H9 (cell line): Measurements from ENCODE around the gene RTP3. TPM values are rescaled to one million over a fixed set of nuclear protein-coding genes. Genes with fewer than 3 reads are reported as not detected.

ENCODE experiments used
- DNase-seq: peaks from one replicate; pipeline ENCODE4 v3.0.0-alpha.2; 2017
- H2AFZ ChIP-seq: one replicate; pipeline ENCODE4 v1.6.1; 2013; ENCODE audit warnings: mild to moderate bottlenecking, low read length, control low read depth, moderate library complexity
- H2AK5ac ChIP-seq: 2 replicates; pipeline ENCODE4 v1.6.1; 2013; ENCODE audit warnings: low read length, control low read depth, mixed read lengths; ENCODE audit not compliant: insufficient read length
- H2BK120ac ChIP-seq: one replicate; pipeline ENCODE4 v1.6.1; 2013; ENCODE audit warnings: low read depth, mild to moderate bottlenecking, low read length, control low read depth, inconsistent platforms; ENCODE audit not compliant: poor library complexity, severe bottlenecking
- H2BK12ac ChIP-seq: 2 replicates; pipeline ENCODE4 v1.6.1; 2013; ENCODE audit warnings: low read length, control low read depth, mixed read lengths, low read depth; ENCODE audit not compliant: insufficient read length
- H2BK15ac ChIP-seq: 2 replicates; pipeline ENCODE4 v1.6.1; 2013; ENCODE audit warnings: low read depth, low read length, control low read depth
- H2BK20ac ChIP-seq: one replicate; pipeline ENCODE4 v1.6.1; 2013; ENCODE audit warnings: low read depth, mild to moderate bottlenecking, low read length, control low read depth, inconsistent platforms; ENCODE audit not compliant: poor library complexity, severe bottlenecking
- H2BK5ac ChIP-seq: 2 replicates; pipeline ENCODE4 v1.6.1; 2013; ENCODE audit warnings: low read length, control low read depth, mixed read lengths; ENCODE audit not compliant: insufficient read length
- H3K14ac ChIP-seq: 2 replicates; pipeline ENCODE4 v1.6.1; 2013; ENCODE audit warnings: low read length, control low read depth; ENCODE audit not compliant: insufficient read depth
- H3K18ac ChIP-seq: 2 replicates; pipeline ENCODE4 v1.6.1; 2013; ENCODE audit warnings: low read depth, mild to moderate bottlenecking, mixed read lengths, low read length, control low read depth; ENCODE audit not compliant: insufficient read length
- H3K23ac ChIP-seq: 2 replicates; pipeline ENCODE4 v1.6.1; 2013; ENCODE audit warnings: low read length, control low read depth, mixed read lengths, low read depth; ENCODE audit not compliant: insufficient read length
- H3K23me2 ChIP-seq: 2 replicates; pipeline ENCODE4 v1.6.1; 2013; ENCODE audit warnings: low read depth, mild to moderate bottlenecking, mixed read lengths, low read length, control low read depth; ENCODE audit not compliant: insufficient read length, poor library complexity, severe bottlenecking
- H3K27ac ChIP-seq: 2 replicates; pipeline ENCODE4 v1.5.1; 2013; ENCODE audit warnings: low read length, control low read depth, mixed read lengths, low read depth; ENCODE audit not compliant: insufficient read length
- H3K27me3 ChIP-seq: 2 replicates; pipeline ENCODE4 v1.6.1; 2013; ENCODE audit warnings: low read length, control low read depth, inconsistent platforms; ENCODE audit not compliant: insufficient read depth
- H3K4ac ChIP-seq: 2 replicates; pipeline ENCODE4 v1.6.1; 2013; ENCODE audit warnings: low read depth, mild to moderate bottlenecking, control low read depth, inconsistent platforms, low read length, moderate library complexity
- H3K4me1 ChIP-seq: 2 replicates; pipeline ENCODE4 v1.6.1; 2013; ENCODE audit warnings: low read length, control low read depth, inconsistent platforms; ENCODE audit not compliant: insufficient read depth
- H3K4me2 ChIP-seq: 2 replicates; pipeline ENCODE4 v1.6.1; 2013; ENCODE audit warnings: low read length, control low read depth, mixed read lengths; ENCODE audit not compliant: insufficient read length, insufficient read depth
- H3K56ac ChIP-seq: 2 replicates; pipeline ENCODE4 v1.6.1; 2013; ENCODE audit warnings: low read depth, mild to moderate bottlenecking, mixed read lengths, low read length, control low read depth; ENCODE audit not compliant: insufficient read length
- H3K79me1 ChIP-seq: 2 replicates; pipeline ENCODE4 v1.6.1; 2013; ENCODE audit warnings: low read depth, mild to moderate bottlenecking, moderate library complexity, low read length, control low read depth, inconsistent platforms; ENCODE audit not compliant: insufficient read depth, poor library complexity, severe bottlenecking
- H3K79me2 ChIP-seq: 2 replicates; pipeline ENCODE4 v1.6.1; 2013; ENCODE audit warnings: low read length, control low read depth, inconsistent platforms; ENCODE audit not compliant: insufficient read depth
- H3K9ac ChIP-seq: 2 replicates; pipeline ENCODE4 v1.6.1; 2013; ENCODE audit warnings: low read length, control low read depth, mixed read lengths; ENCODE audit not compliant: insufficient read length; ENCODE audit errors: extremely low read depth
- H3K9me3 ChIP-seq: one replicate; pipeline ENCODE4 v1.6.1; 2013; ENCODE audit warnings: low read depth, low read length, inconsistent platforms; ENCODE audit not compliant: control insufficient read depth
- H3T11ph ChIP-seq: one replicate; pipeline ENCODE4 v1.6.1; 2013; ENCODE audit warnings: mild to moderate bottlenecking, low read length, control low read depth, inconsistent platforms
- H4K20me1 ChIP-seq: one replicate; pipeline ENCODE4 v1.6.1; 2013; ENCODE audit not compliant: control insufficient read depth, insufficient read length, insufficient read depth
- H4K5ac ChIP-seq: 2 replicates; pipeline ENCODE4 v1.6.1; 2013; ENCODE audit warnings: low read depth, mild to moderate bottlenecking, mixed read lengths, low read length, control low read depth; ENCODE audit not compliant: insufficient read length
- H4K8ac ChIP-seq: replicated peaks from 2 replicates; pipeline ENCODE4 v1.6.1; 2013; ENCODE audit warnings: low read length, control low read depth, mixed read lengths, low read depth; ENCODE audit not compliant: insufficient read length
- H4K91ac ChIP-seq: 2 replicates; pipeline ENCODE4 v1.6.1; 2013; ENCODE audit warnings: low read depth, mild to moderate bottlenecking, moderate library complexity, mixed read lengths, low read length, control low read depth; ENCODE audit not compliant: insufficient read length
- H3K27ac Mint-ChIP-seq, 3 experiments: 2 replicates in 2 of 3; 3 replicates in 1 of 3; pipeline ENCODE4 v1.8.0; 2020 to 2021; ENCODE audit warnings: mixed read lengths in 3 of 3, mild to moderate bottlenecking in 1 of 3, moderate library complexity in 1 of 3
- H3K27me3 Mint-ChIP-seq: 2 replicates; pipeline ENCODE4 v1.8.0; 2021; ENCODE audit warnings: low read depth, mild to moderate bottlenecking, moderate library complexity, mixed read lengths
- H3K36me3 Mint-ChIP-seq, 3 experiments: 2 replicates in 2 of 3; 3 replicates in 1 of 3; pipeline ENCODE4 v1.8.0; 2020 to 2021; ENCODE audit warnings: low read depth in 3 of 3, mixed read lengths in 3 of 3; ENCODE audit not compliant: insufficient read depth in 1 of 3
- H3K4me1 Mint-ChIP-seq, 2 experiments: 2 replicates each; pipeline ENCODE4 v1.8.0; 2020; ENCODE audit warnings: mixed read lengths in 2 of 2
- H3K4me3 Mint-ChIP-seq, 2 experiments: 2 replicates in 1 of 2; 3 replicates in 1 of 2; pipeline ENCODE4 v1.8.0; 2020 to 2021; ENCODE audit warnings: mild to moderate bottlenecking in 2 of 2, mixed read lengths in 2 of 2, moderate library complexity in 1 of 2
- H3K9me3 Mint-ChIP-seq, 2 experiments: 2 replicates in 1 of 2; 3 replicates in 1 of 2; pipeline ENCODE4 v1.8.0; 2020; ENCODE audit warnings: mild to moderate bottlenecking in 2 of 2, mixed read lengths in 2 of 2, moderate library complexity in 1 of 2
- WGBS: extraction: QIAGEN DNeasy Blood & Tissue Kit; methylation state at CpG from one replicate; pipeline ENCODE4 v1.1.7; 2013; ENCODE audit warnings: missing lambda C conversion rate, low lambda C conversion rate, mixed read lengths; ENCODE audit not compliant: insufficient read length; ENCODE audit errors: extremely low coverage; 5-methylcytosine and 5-hydroxymethylcytosine counted together
- total RNA-seq: library from RNA; stranded (reverse); gene quantifications from 2 replicates; pipeline ENCODE4 v1.2.1, GENCODE V29; 2021
- TF ChIP-seq, protein P1 (sequence below): fragments of 200-600 bp; sonication (generic); conservative IDR thresholded peaks from 3 replicates; pipeline ENCODE4 v1.8.0; 2021; ENCODE audit warnings: antibody characterized with exemption, mild to moderate bottlenecking

Gene RTP3
- total RNA-seq, 1 experiment from 2014 or later = not detected

DNA sequence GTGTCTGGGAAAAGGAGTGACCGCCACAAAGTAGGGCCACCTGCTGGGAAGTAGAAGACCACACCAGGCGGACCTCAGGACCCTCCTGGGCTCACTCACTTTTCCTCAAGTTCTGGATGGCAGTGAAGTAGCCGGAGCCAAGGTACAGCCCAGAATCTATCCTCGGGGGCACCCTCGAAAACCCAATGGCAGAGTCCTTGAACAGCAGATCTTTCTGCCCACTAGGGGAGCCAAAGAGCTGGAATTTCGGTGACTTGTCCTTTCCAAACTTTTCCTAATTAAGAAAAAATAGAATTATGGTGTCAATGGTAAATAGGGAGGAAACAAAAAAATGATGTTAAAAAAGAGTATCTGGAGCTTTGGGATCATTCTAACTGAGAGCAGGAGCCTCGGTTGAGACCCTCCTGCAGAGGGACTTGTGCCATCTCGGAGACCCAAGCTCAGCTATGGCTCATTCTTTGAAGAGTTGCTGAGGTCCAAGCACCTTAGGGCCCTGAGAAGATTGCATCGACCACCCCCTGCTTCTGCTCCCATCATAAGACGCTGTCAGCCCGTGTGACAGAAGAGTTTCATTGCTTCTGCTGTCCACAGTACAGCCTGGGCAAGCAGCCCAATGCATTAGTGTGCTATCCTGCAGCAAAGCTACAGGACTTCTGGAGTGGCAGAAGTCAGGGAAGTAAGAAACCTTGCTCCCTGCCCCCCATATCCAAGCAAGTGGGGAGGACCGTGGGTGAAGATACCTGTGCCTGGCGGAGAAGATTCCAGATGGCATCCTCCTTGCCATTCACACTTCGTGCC, 47.8 kb upstream of the RTP3 start:
- H2BK15ac ChIP-seq = no peak overlapping the region
- H3K4me2 ChIP-seq = no peak overlapping the region
- no peak overlapping the region for H4K5ac ChIP-seq
- TF ChIP-seq, protein P1, sequence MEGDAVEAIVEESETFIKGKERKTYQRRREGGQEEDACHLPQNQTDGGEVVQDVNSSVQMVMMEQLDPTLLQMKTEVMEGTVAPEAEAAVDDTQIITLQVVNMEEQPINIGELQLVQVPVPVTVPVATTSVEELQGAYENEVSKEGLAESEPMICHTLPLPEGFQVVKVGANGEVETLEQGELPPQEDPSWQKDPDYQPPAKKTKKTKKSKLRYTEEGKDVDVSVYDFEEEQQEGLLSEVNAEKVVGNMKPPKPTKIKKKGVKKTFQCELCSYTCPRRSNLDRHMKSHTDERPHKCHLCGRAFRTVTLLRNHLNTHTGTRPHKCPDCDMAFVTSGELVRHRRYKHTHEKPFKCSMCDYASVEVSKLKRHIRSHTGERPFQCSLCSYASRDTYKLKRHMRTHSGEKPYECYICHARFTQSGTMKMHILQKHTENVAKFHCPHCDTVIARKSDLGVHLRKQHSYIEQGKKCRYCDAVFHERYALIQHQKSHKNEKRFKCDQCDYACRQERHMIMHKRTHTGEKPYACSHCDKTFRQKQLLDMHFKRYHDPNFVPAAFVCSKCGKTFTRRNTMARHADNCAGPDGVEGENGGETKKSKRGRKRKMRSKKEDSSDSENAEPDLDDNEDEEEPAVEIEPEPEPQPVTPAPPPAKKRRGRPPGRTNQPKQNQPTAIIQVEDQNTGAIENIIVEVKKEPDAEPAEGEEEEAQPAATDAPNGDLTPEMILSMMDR = peak; percentile 84
- no peak overlapping the region for H2AK5ac ChIP-seq
- Mint-ChIP-seq H3K4me3 (no peak overlapping the region), H3K27me3 (peaks cover 1% of the 10 kb centered on the region), H3K9me3 (no peaks in the 10 kb centered on the region), H3K36me3 (no peaks in the 10 kb centered on the region), H3K4me1 (no peaks in the 10 kb centered on the region), H3K27ac (peak overlapping the region in 1 of 3 experiments; percentile 11; a peak in 1 of 7 replicates)
- H2BK12ac ChIP-seq = no peak overlapping the region
- H3K9me3 ChIP-seq = no peaks in the 10 kb centered on the region
- H4K20me1 ChIP-seq = no peaks in the 10 kb centered on the region
- no peak overlapping the region for H4K91ac ChIP-seq
- no peak overlapping the region for H2BK5ac ChIP-seq
- H3K4me1 ChIP-seq = no peaks in the 10 kb centered on the region
- WGBS = no CpG with 5 or more reads among the region's 14 CpGs
- no peak overlapping the region for H2AFZ ChIP-seq
- H3K23me2 ChIP-seq = no peaks in the 10 kb centered on the region
- no peak overlapping the region for H4K8ac ChIP-seq
- H3T11ph ChIP-seq = no peak overlapping the region
- no peaks in the 10 kb centered on the region for H3K79me1 ChIP-seq
- peak; percentile 47 for DNase-seq
- H3K18ac ChIP-seq = no peak overlapping the region
- no peaks in the 10 kb centered on the region for H3K27me3 ChIP-seq
- H3K23ac ChIP-seq = no peak overlapping the region
- no peak overlapping the region for H3K27ac ChIP-seq
- no peak overlapping the region for H3K9ac ChIP-seq
- H3K14ac ChIP-seq = no peak overlapping the region
- no peak overlapping the region for H2BK120ac ChIP-seq
- no peak overlapping the region for H3K4ac ChIP-seq
- no peak overlapping the region for H3K56ac ChIP-seq
- no peaks in the 10 kb centered on the region for H3K79me2 ChIP-seq
- H2BK20ac ChIP-seq = no peak overlapping the region
